ENCODE data around the gene KRTAP13-1. TPM values are rescaled to one million over a fixed set of nuclear protein-coding genes. Genes with fewer than 3 reads are reported as not detected.

The KRTAP13-1 gene
- polyA plus RNA-seq, 1 donor (not counting 4 experiments of a cell fraction or from before 2014, with no cell fraction given) = not detected

GRCh38 chr21:30439975-30440374 is 44.1 kb downstream of the KRTAP13-1 start, which contains the start of gene KRTAP15-1:
KRTAP15-1 (plus strand) TSS chr21:30440275; CDS start chr21:30440328, 53 bp downstream.
- Histone ChIP-seq H3K79me2 (ENCODE audit: control insufficient read depth, insufficient read depth, low read length) (no peaks in the 10 kb centered on the region), H3K9ac (ENCODE audit: control insufficient read depth, extremely low read depth, insufficient read depth, low read length) (no peak within 1 kb of the TSS), H2AFZ (ENCODE audit: control insufficient read depth, low read length) (no peak within 1 kb of the TSS), H3K4me1 (ENCODE audit: control insufficient read depth, extremely low read depth, insufficient read depth, low read length) (no peaks in the 10 kb centered on the region), H3K9me3 (ENCODE audit: control insufficient read depth, low read depth, low read length) (no peaks in the 10 kb centered on the region), H3K4me2 (ENCODE audit: control insufficient read depth, extremely low read depth, insufficient read depth, low read depth, low read length) (no peak within 1 kb of the TSS), H4K20me1 (ENCODE audit: control insufficient read depth, extremely low read depth, insufficient read depth, low read length) (no peaks in the 10 kb centered on the region), H3K27me3 (ENCODE audit: control insufficient read depth, extremely low read depth, insufficient read depth, low read length) (no peaks in the 10 kb centered on the region), H3K9me1 (ENCODE audit: control insufficient read depth, extremely low read depth, insufficient read depth, low read length) (no peaks in the 10 kb centered on the region), H3K4me3 (ENCODE audit: control insufficient read depth in 2 of 3, extremely low read depth in 1 of 3, insufficient read depth in 2 of 3, low read depth in 1 of 3, low read length in 3 of 3) (no peak within 1 kb of the TSS), H3K27ac (ENCODE audit: control insufficient read depth, insufficient read depth, low read length) (no peak within 1 kb of the TSS), H3K36me3 (ENCODE audit: control insufficient read depth in 2 of 2, extremely low read depth in 1 of 2, insufficient read depth in 2 of 2, low read length in 2 of 2) (no peaks in the 10 kb centered on the region)
- TF ChIP-seq EZH2 (IDR thresholded peaks at IDR 0.05; ENCODE audit: low read length) (no peak), CTCF (optimal IDR thresholded peaks at IDR 0.05 in 1 of 3, IDR thresholded peaks at IDR 0.05 in 1 of 3, conservative IDR thresholded peaks at IDR 0.05 in 1 of 3; ENCODE audit: extremely low read depth in 1 of 3, insufficient read depth in 2 of 3, low read length in 3 of 3) (no peak)
- FAIRE-seq (no peak), DNase-seq (ENCODE audit: low read depth, low spot score) (no peak)
- dilution Hi-C loops (cut with MboI; ENCODE audit: extremely low pct_ligation_motif_present, low sequenced_read_pairs) = no loop called here

GRCh38 chr21:30443226-30443625 is 47.4 kb downstream of the KRTAP13-1 start:
- H4K20me1 ChIP-seq (ENCODE audit: control insufficient read depth, extremely low read depth, insufficient read depth, low read length) = no peaks in the 10 kb centered on the region
- no peaks in the 10 kb centered on the region for H3K79me2 ChIP-seq (ENCODE audit: control insufficient read depth, insufficient read depth, low read length)
- H3K36me3 ChIP-seq (ENCODE audit: control insufficient read depth in 2 of 2, extremely low read depth in 1 of 2, insufficient read depth in 2 of 2, low read length in 2 of 2) = no peaks in the 10 kb centered on the region
- H3K4me3 ChIP-seq (ENCODE audit: control insufficient read depth in 2 of 3, extremely low read depth in 1 of 3, insufficient read depth in 2 of 3, low read depth in 1 of 3, low read length in 3 of 3) = no peak overlapping the region
- FAIRE-seq = no peak
- no peaks in the 10 kb centered on the region for H3K4me1 ChIP-seq (ENCODE audit: control insufficient read depth, extremely low read depth, insufficient read depth, low read length)
- no peak overlapping the region for H3K9ac ChIP-seq (ENCODE audit: control insufficient read depth, extremely low read depth, insufficient read depth, low read length)
- no peak overlapping the region for H2AFZ ChIP-seq (ENCODE audit: control insufficient read depth, low read length)
- dilution Hi-C loops (cut with MboI; ENCODE audit: extremely low pct_ligation_motif_present, low sequenced_read_pairs) = no loop called here
- DNase-seq (ENCODE audit: low read depth, low spot score) = no peak
- no peaks in the 10 kb centered on the region for H3K27me3 ChIP-seq (ENCODE audit: control insufficient read depth, extremely low read depth, insufficient read depth, low read length)
- no peak overlapping the region for H3K27ac ChIP-seq (ENCODE audit: control insufficient read depth, insufficient read depth, low read length)
- no peaks in the 10 kb centered on the region for H3K9me3 ChIP-seq (ENCODE audit: control insufficient read depth, low read depth, low read length)
- H3K9me1 ChIP-seq (ENCODE audit: control insufficient read depth, extremely low read depth, insufficient read depth, low read length) = no peaks in the 10 kb centered on the region
- no peak overlapping the region for H3K4me2 ChIP-seq (ENCODE audit: control insufficient read depth, extremely low read depth, insufficient read depth, low read depth, low read length)
- no peak for TF ChIP-seq EZH2 (IDR thresholded peaks at IDR 0.05; ENCODE audit: low read length)
- no peak for TF ChIP-seq CTCF (optimal IDR thresholded peaks at IDR 0.05 in 1 of 3, IDR thresholded peaks at IDR 0.05 in 1 of 3, conservative IDR thresholded peaks at IDR 0.05 in 1 of 3; ENCODE audit: extremely low read depth in 1 of 3, insufficient read depth in 2 of 3, low read length in 3 of 3)

Data from keratinocyte (primary cell).